Lung (tissue), 12 donors: ENCODE results near the gene PRKAG1. TPM values are rescaled to one million over a fixed set of nuclear protein-coding genes. Genes with fewer than 3 reads are reported as not detected.

Experiments
- ATAC-seq: fragments of 200-7000 bp; cut with Tn5 transposase; one replicate; pipeline ENCODE4 v1.9.1; 2020; ENCODE audit warnings: moderate number of reproducible peaks; ENCODE audit not compliant: insufficient read depth, low FRiP score
- DNase-seq, 3 donors: peaks; one replicate each; pipeline ENCODE4 v3.0.0-alpha.2; 2013 to 2017
- H3K27ac ChIP-seq, 2 donors: one replicate each; pipeline ENCODE4 v1.5.1; 2013; ENCODE audit warnings: mild to moderate bottlenecking in 2 of 2, moderate library complexity in 2 of 2, control low read depth in 1 of 2, inconsistent platforms in 1 of 2, low read depth in 1 of 2, low read length in 1 of 2
- H3K27me3 ChIP-seq, 3 donors: one replicate each; pipeline ENCODE4 v1.5.1; 2013; ENCODE audit warnings: low read length in 2 of 3; ENCODE audit not compliant: control insufficient read depth in 3 of 3, insufficient read depth in 3 of 3
- H3K36me3 ChIP-seq, 4 donors: one replicate each; pipeline ENCODE4 v1.5.1; 2013; ENCODE audit warnings: low read length in 4 of 4, mild to moderate bottlenecking in 1 of 4, moderate library complexity in 1 of 4; ENCODE audit not compliant: control insufficient read depth in 4 of 4, insufficient read depth in 4 of 4
- H3K4me1 ChIP-seq, 5 donors: one replicate each; pipeline ENCODE4 v1.5.1; 2013; ENCODE audit warnings: low read length in 5 of 5, mild to moderate bottlenecking in 2 of 5, moderate library complexity in 1 of 5; ENCODE audit not compliant: control insufficient read depth in 5 of 5, insufficient read depth in 5 of 5
- H3K4me3 ChIP-seq: one replicate; pipeline ENCODE4 v1.5.1; 2013; ENCODE audit warnings: mild to moderate bottlenecking, control low read depth, moderate library complexity
- H3K9ac ChIP-seq, 2 donors: one replicate each; pipeline ENCODE4 v1.5.1; 2013; ENCODE audit warnings: low read length in 2 of 2, control low read depth in 1 of 2; ENCODE audit not compliant: insufficient read depth in 1 of 2
- H3K9me3 ChIP-seq, 4 donors: one replicate each; pipeline ENCODE4 v1.5.1; 2013; ENCODE audit warnings: low read length in 3 of 4, mild to moderate bottlenecking in 1 of 4, moderate library complexity in 1 of 4; ENCODE audit not compliant: control insufficient read depth in 4 of 4, insufficient read depth in 3 of 4
- WGBS, 2 donors: extraction: QIAGEN DNeasy Blood & Tissue Kit; methylation state at CpG; one replicate each; pipeline ENCODE4 v1.1.7; 2013; 5-methylcytosine and 5-hydroxymethylcytosine counted together
- polyA plus RNA-seq, 2 donors: library from polyadenylated mRNA; stranded (reverse); fragments of 200-250 nt; gene quantifications; one replicate each; pipeline ENCODE4 v1.2.1, GENCODE V29; 2013
- total RNA-seq, 2 donors: library from RNA; depleted of rRNA in 1 of 2; stranded (reverse); fragments of >200 nt in 1 of 2; gene quantifications; one replicate each; pipeline ENCODE4 v1.2.1, GENCODE V29; 2014 to 2021
- TF ChIP-seq, protein P1 (sequence below): IDR thresholded peaks from 2 replicates; pipeline ENCODE4 v1.5.1; 2012; ENCODE audit warnings: mild to moderate bottlenecking; ENCODE audit errors: control extremely low read depth, extremely low read depth
- donor health status: control.
- donor health status: control.
- donor health status: Bipolar disorder and iron deficiency.
- donor health status: healthy.
- donor health status: DM: yes; HTN: yes; CAD: no.

The PRKAG1 gene
- total and polyA plus RNA-seq, 4 donors: 33.1 to 54.5 (median 49.6) TPM

DNA sequence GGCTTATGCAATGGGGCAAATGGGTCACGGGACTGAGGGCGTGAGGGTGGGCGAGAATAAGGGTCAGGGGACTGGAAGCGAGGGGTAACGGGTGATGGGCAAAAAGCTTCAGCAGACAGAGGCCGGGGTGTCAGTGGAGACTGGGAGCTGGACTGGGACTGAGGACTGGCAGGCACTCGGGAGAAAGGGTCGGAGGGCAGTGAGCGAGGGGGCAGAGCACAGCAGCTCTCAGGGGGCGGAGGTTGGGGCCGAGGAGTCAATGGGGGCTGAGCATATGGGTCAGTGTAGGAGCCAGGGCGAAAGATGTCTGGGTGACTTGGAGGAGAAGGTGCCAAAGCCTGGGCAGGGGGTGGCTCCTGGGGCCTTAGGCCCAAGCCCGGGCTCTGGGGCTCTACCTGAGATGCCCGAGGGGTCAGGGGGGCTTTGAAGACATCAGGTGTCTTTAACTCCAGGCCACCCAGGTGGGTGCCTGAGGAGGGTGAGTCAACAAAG lies 21.8 kb upstream of the PRKAG1 start:
- TF ChIP-seq, protein P1, sequence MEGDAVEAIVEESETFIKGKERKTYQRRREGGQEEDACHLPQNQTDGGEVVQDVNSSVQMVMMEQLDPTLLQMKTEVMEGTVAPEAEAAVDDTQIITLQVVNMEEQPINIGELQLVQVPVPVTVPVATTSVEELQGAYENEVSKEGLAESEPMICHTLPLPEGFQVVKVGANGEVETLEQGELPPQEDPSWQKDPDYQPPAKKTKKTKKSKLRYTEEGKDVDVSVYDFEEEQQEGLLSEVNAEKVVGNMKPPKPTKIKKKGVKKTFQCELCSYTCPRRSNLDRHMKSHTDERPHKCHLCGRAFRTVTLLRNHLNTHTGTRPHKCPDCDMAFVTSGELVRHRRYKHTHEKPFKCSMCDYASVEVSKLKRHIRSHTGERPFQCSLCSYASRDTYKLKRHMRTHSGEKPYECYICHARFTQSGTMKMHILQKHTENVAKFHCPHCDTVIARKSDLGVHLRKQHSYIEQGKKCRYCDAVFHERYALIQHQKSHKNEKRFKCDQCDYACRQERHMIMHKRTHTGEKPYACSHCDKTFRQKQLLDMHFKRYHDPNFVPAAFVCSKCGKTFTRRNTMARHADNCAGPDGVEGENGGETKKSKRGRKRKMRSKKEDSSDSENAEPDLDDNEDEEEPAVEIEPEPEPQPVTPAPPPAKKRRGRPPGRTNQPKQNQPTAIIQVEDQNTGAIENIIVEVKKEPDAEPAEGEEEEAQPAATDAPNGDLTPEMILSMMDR: no peak
- Histone ChIP-seq H3K4me3 (no peak overlapping the region), H3K9me3 (no peaks in the 10 kb centered on the region), H3K4me1 (no peaks in the 10 kb centered on the region), H3K36me3 (peaks cover 41 to 83% (median 55%) of the 10 kb centered on the region in 4 donors), H3K27me3 (no peaks in the 10 kb centered on the region), H3K27ac (no peak overlapping the region), H3K9ac (no peak overlapping the region)
- 96% methylated on average over 14 of the region's 14 CpGs for WGBS, 2 donors
- no peak for DNase-seq
- no peak for ATAC-seq

- no peak for DNase-seq
- no peak overlapping the region for H3K9ac ChIP-seq
- no peaks in the 10 kb centered on the region for H3K9me3 ChIP-seq
- peaks cover 40 to 79% (median 54%) of the 10 kb centered on the region in 4 donors for H3K36me3 ChIP-seq
- TF ChIP-seq, protein P1: no peak
- no peaks in the 10 kb centered on the region for H3K27me3 ChIP-seq
- no peak overlapping the region for H3K27ac ChIP-seq
- WGBS, 2 donors: 93 to 95% methylated on average over 30 of the region's 30 CpGs
- no peak overlapping the region for H3K4me3 ChIP-seq
- no peak for ATAC-seq
- H3K4me1 ChIP-seq: no peaks in the 10 kb centered on the region
Observed at GRCh38 chr12:49039421-49040363, 21.1 kb upstream of the PRKAG1 start.

GRCh38 chr12:49038291-49038955 lies 19.8 kb upstream of the PRKAG1 start:
- no peaks in the 10 kb centered on the region for H3K27me3 ChIP-seq
- peaks cover 35 to 79% (median 53%) of the 10 kb centered on the region in 4 donors for H3K36me3 ChIP-seq
- H3K27ac ChIP-seq: no peak overlapping the region
- TF ChIP-seq, protein P1: no peak
- no peak overlapping the region for H3K4me3 ChIP-seq
- ATAC-seq: no peak
- no peak for DNase-seq
- H3K9ac ChIP-seq: no peak overlapping the region
- no peaks in the 10 kb centered on the region for H3K9me3 ChIP-seq
- 93 to 97% methylated on average over 20 of the region's 20 CpGs for WGBS, 2 donors
- no peaks in the 10 kb centered on the region for H3K4me1 ChIP-seq
